Transverse colon (tissue), 4 donors: ENCODE data around the gene LAMA4.

ENCODE experiments used
- CTCF ChIP-seq, 5 experiments: fragments of 200-600 bp in 3 of 5; fragments of 450-650 bp in 2 of 5; sonication (generic) in 3 of 5; IDR thresholded peaks; 1 replicate in 2 of 5; 2 replicates in 3 of 5; pipeline ENCODE4 v1.5.1; 2016 to 2017; ENCODE audit warnings: antibody characterized with exemption in 5 of 5, inconsistent platforms in 3 of 5, mild to moderate bottlenecking in 2 of 5, moderate library complexity in 1 of 5
- POLR2A ChIP-seq: fragments of 450-650 bp; IDR thresholded peaks from one replicate; pipeline ENCODE4 v1.6.1; 2016; ENCODE audit warnings: antibody characterized with exemption, mild to moderate bottlenecking, moderate library complexity
- POLR2AphosphoS5 ChIP-seq, 3 donors: sonication (generic); formaldehyde crosslinking; IDR thresholded peaks; one replicate each; pipeline ENCODE4 v1.6.1; 2016; ENCODE audit warnings: antibody characterized with exemption in 3 of 3

GRCh38 chr6:112144145-112144926 is 110.0 kb downstream of the LAMA4 start:
- TF ChIP-seq CTCF (IDR thresholded peaks at IDR 0.05): no peak
- no peak for TF ChIP-seq POLR2AphosphoS5 (IDR thresholded peaks at IDR 0.05)
- no peak for TF ChIP-seq POLR2A
